Measurements from ENCODE around the gene ATP10B. TPM values are rescaled to one million over a fixed set of nuclear protein-coding genes. Genes with fewer than 3 reads are reported as not detected.

The ATP10B gene
- not detected in 2 replicates for total RNA-seq

DNA sequence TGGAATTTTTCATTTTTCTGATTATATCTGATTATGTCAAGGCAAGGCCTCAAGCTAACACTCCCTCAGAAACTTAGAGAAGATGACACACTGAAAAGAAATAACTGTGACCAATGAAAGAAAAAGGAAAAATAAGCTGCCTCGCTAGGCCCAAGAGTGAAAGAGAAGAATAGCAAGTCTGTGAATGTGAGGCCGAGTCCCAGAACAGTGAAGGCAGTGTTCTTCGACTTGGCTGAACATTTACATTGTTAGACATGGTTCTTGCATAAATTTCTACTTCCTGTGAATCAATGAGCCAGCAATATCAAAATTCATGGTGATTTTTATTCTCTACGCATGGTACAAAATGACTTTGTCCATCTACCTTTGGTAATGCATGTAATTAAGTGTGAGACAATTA, at the start of gene ATP10B:
Gene ATP10B, minus strand, starts transcription at position 163 of the 400 bp plus-strand sequence. CDS start 164,137 bp downstream, outside the sequence.

